C1 segment of cervical spinal cord (tissue), 14 donors: ENCODE data around the gene COL5A3.
A peak's percentile ranks its signal among the peaks of the same experiment; 100 is the strongest.
"Not testable (repeated sequence)": the region's sequence is repeated elsewhere in the genome, so short reads cannot be mapped to it uniquely, and the experiment has no call there.

ENCODE experiments used
- DNase-seq, 14 donors: peaks; one replicate each; lab custom pipeline; 2025; lab: John Stamatoyannopoulos, UW

Gene COL5A3

GRCh38 chr19:9939301-9939913, 70.9 kb downstream of the COL5A3 start:
- no peak for DNase-seq

- peak in 1 of 14 donors; percentile 1 for DNase-seq
Observed at GRCh38 chr19:9937001-9937411, 73.3 kb downstream of the COL5A3 start.

- peak in 4 of 14 donors; percentile 1 to 55 (median 6) for DNase-seq
Observed at GRCh38 chr19:9936326-9937000, 73.8 kb downstream of the COL5A3 start, which contains the start of gene OLFM2. TSS of gene OLFM2 (minus strand) at chr19:9936515. CDS start at chr19:9936366, 149 bp downstream.

GRCh38 chr19:9935506-9936325, 74.6 kb downstream of the COL5A3 start:
- no peak for DNase-seq

- peak in 13 of 14 donors; percentile 8 to 78 (median 58) for DNase-seq
Observed at GRCh38 chr19:9934132-9934950, 76.0 kb downstream of the COL5A3 start.

GRCh38 chr19:9932835-9933234, 77.5 kb downstream of the COL5A3 start:
- DNase-seq = no peak

GRCh38 chr19:9931629-9932028, 78.7 kb downstream of the COL5A3 start:
- no peak for DNase-seq

- DNase-seq = no peak
Observed at GRCh38 chr19:9923440-9923839, 86.9 kb downstream of the COL5A3 start.

- DNase-seq = not testable (repeated sequence)
Observed at GRCh38 chr19:9922782-9923379, 87.4 kb downstream of the COL5A3 start.

GRCh38 chr19:9917321-9917720, 93.0 kb downstream of the COL5A3 start:
- peak in 3 of 14 donors; percentile 2 to 38 (median 4) for DNase-seq

- DNase-seq = no peak
Observed at GRCh38 chr19:9916719-9917118, 93.6 kb downstream of the COL5A3 start.

- DNase-seq = peak in 9 of 14 donors; percentile 7 to 48 (median 36)
Observed at GRCh38 chr19:9914315-9915207, 95.7 kb downstream of the COL5A3 start.

- no peak for DNase-seq
Observed at GRCh38 chr19:9914001-9914314, 96.3 kb downstream of the COL5A3 start.

- peak in 1 of 14 donors; percentile 27 for DNase-seq
Observed at GRCh38 chr19:9913237-9914000, 96.9 kb downstream of the COL5A3 start.

- DNase-seq = no peak
Observed at GRCh38 chr19:9912551-9913236, 97.6 kb downstream of the COL5A3 start.

GRCh38 chr19:9911524-9912185, 98.6 kb downstream of the COL5A3 start:
- DNase-seq = no peak

- DNase-seq = no peak
Observed at GRCh38 chr19:9910625-9911024, 99.7 kb downstream of the COL5A3 start.
